Ovary (tissue), 9 donors: ENCODE data around the gene GORASP1. TPM values are rescaled to one million over a fixed set of nuclear protein-coding genes. Genes with fewer than 3 reads are reported as not detected.

Source experiments
- DNase-seq, 5 donors: peaks; one replicate each; pipeline ENCODE4 v3.0.0-alpha.2; 2019 to 2020
- H3K27ac ChIP-seq, 2 donors: fragments of 200-600 bp; one replicate each; pipeline versions ENCODE4 v1.5.1 to v1.8.0; 2019 to 2022
- H3K27me3 ChIP-seq: fragments of 200-600 bp; one replicate; pipeline ENCODE4 v1.8.0; 2022
- H3K36me3 ChIP-seq: fragments of 200-600 bp; sonication (generic); one replicate; pipeline ENCODE4 v1.5.1; 2019
- H3K4me1 ChIP-seq: one replicate; pipeline ENCODE4 v1.8.1; 2013; ENCODE audit warnings: mild to moderate bottlenecking, moderate library complexity; ENCODE audit not compliant: insufficient read depth
- H3K4me3 ChIP-seq: fragments of 200-600 bp; sonication (generic); one replicate; pipeline ENCODE4 v1.5.1; 2017
- H3K9me3 ChIP-seq, 2 donors: fragments of 200-600 bp in 1 of 2; sonication (generic) in 1 of 2; one replicate each; pipeline versions ENCODE4 v1.5.1 to v1.8.1; 2013 to 2019; ENCODE audit warnings: mild to moderate bottlenecking in 1 of 2, moderate library complexity in 1 of 2
- CTCF ChIP-seq, 3 donors: fragments of 450-650 bp in 2 of 3; fragments of 200-600 bp in 1 of 3; IDR thresholded peaks; one replicate each; pipeline versions ENCODE4 v1.5.1 to v1.8.0; 2016 to 2022; ENCODE audit warnings: antibody characterized with exemption in 3 of 3, mild to moderate bottlenecking in 1 of 3
- EP300 ChIP-seq: sonication (generic); formaldehyde crosslinking; IDR thresholded peaks from one replicate; pipeline ENCODE4 v1.6.1; 2017; ENCODE audit warnings: antibody characterized with exemption
- POLR2A ChIP-seq: fragments of 450-650 bp; IDR thresholded peaks from one replicate; pipeline ENCODE4 v1.6.1; 2017; ENCODE audit warnings: antibody characterized with exemption, mild to moderate bottlenecking, moderate library complexity
- WGBS, 3 donors: extraction: QIAGEN DNeasy Blood & Tissue Kit in 1 of 3; methylation state at CpG; one replicate each; pipeline versions ENCODE4 v1.1.5 to v1.1.7; 2013 to 2017; 5-methylcytosine and 5-hydroxymethylcytosine counted together
- intact Hi-C, 4 donors: fragments of 100-400 bp; cut with DNase I; formaldehyde crosslinking; loops; one replicate each; pipeline versions ENCODE4 v1.11.0 to v1.15.1; 2022 to 2023
- polyA plus RNA-seq, 2 donors: library from polyadenylated mRNA; stranded (reverse); fragments of 200-250 nt in 1 of 2; fragments of 350-450 nt in 1 of 2; fragmentation: Illumina TruSeq in 1 of 2; extraction: RNeasy Lipid Tissue Mini Kit (QIAGEN cat#74804) in 1 of 2; gene quantifications; one replicate each; pipeline ENCODE4 v1.2.3, GENCODE V29; 2013 to 2014
- total RNA-seq, 7 donors: library from RNA; depleted of rRNA in 2 of 7; stranded (reverse); fragments of >200 nt in 2 of 7; fragmentation: NEBNext Ultra II Directional in 3 of 7; extraction: Animal tissue kit (Norgen Biotek cat#: 25700) in 3 of 7; gene quantifications; one replicate each; pipeline versions ENCODE4 v1.1.0 to v1.2.4, GENCODE V29; 2016 to 2023
- donor health status: DM: no; HTN: no; CAD: no; lungs with moderate emphysema.
- donor health status: DM: no; HTN: no; CAD: no.
- donor health status: Bipolar disorder and iron deficiency.
- donor health status: DM: yes; HTN: yes; CAD: no.
- donor health status: DM: no; HTN: no; CAD: no.
- donor health status: DM: yes; HTN: yes; CAD: no.

The GORASP1 gene
- total and polyA plus RNA-seq, 9 donors: 31.4 to 54.5 (median 47.5) TPM

GRCh38 chr3:39112535-39112934, 5.1 kb upstream of the GORASP1 start:
- WGBS, 3 donors: 92 to 96% (median 92%) methylated on average over 2 of the region's 2 CpGs
- H3K27me3 ChIP-seq: no peaks in the 10 kb centered on the region
- no peaks in the 10 kb centered on the region for H3K36me3 ChIP-seq
- no peak for TF ChIP-seq CTCF (IDR thresholded peaks at IDR 0.05)
- no peak for TF ChIP-seq EP300
- no peak for TF ChIP-seq POLR2A
- peaks cover 2% of the 10 kb centered on the region for H3K4me1 ChIP-seq
- no peaks in the 10 kb centered on the region for H3K9me3 ChIP-seq
- H3K4me3 ChIP-seq: no peak overlapping the region
- no peak for DNase-seq
- intact Hi-C loops: no loop called here
- H3K27ac ChIP-seq: no peak overlapping the region

- Histone ChIP-seq H3K27me3 (no peaks in the 10 kb centered on the region), H3K4me1 (peaks cover 2% of the 10 kb centered on the region), H3K27ac (no peak overlapping the region), H3K9me3 (no peaks in the 10 kb centered on the region), H3K4me3 (no peak overlapping the region), H3K36me3 (no peaks in the 10 kb centered on the region)
- 89 to 97% (median 97%) methylated on average over 3 of the region's 3 CpGs for WGBS, 3 donors
- TF ChIP-seq POLR2A (no peak), EP300 (no peak), CTCF (IDR thresholded peaks at IDR 0.05) (no peak)
- intact Hi-C loops: no loop called here
- DNase-seq: no peak
Measured at GRCh38 chr3:39112113-39112512, 4.7 kb upstream of the GORASP1 start.

- no peaks in the 10 kb centered on the region for H3K27me3 ChIP-seq
- H3K27ac ChIP-seq: no peak overlapping the region
- H3K36me3 ChIP-seq: no peaks in the 10 kb centered on the region
- no peak overlapping the region for H3K4me3 ChIP-seq
- no peak for TF ChIP-seq CTCF (IDR thresholded peaks at IDR 0.05)
- no peak for TF ChIP-seq POLR2A
- no peak for TF ChIP-seq EP300
- H3K9me3 ChIP-seq: no peaks in the 10 kb centered on the region
- no peak for DNase-seq
- intact Hi-C loops: no loop called here
- WGBS, 3 donors: 83 to 94% (median 88%) methylated on average over 2 of the region's 2 CpGs
- peaks cover 4% of the 10 kb centered on the region for H3K4me1 ChIP-seq
Measured at GRCh38 chr3:39110041-39110639, 2.7 kb upstream of the GORASP1 start.

GRCh38 chr3:39109086-39109485, 1.7 kb upstream of the GORASP1 start:
- Histone ChIP-seq H3K4me1 (peaks cover 4% of the 10 kb centered on the region), H3K27ac (no peak overlapping the region), H3K9me3 (no peaks in the 10 kb centered on the region), H3K36me3 (no peaks in the 10 kb centered on the region), H3K27me3 (no peaks in the 10 kb centered on the region), H3K4me3 (no peak overlapping the region)
- no peak for TF ChIP-seq EP300
- TF ChIP-seq CTCF (IDR thresholded peaks at IDR 0.05): no peak
- no peak for TF ChIP-seq POLR2A
- intact Hi-C loops: loop anchor here in 1 of 4 donors (5.0 kb wide), 2 partner anchors 38 to 73 kb away; no protein-coding TSS in a partner anchor
- WGBS, 3 donors: 83 to 90% (median 87%) methylated on average over 5 of the region's 5 CpGs
- no peak for DNase-seq
